ENCODE data around the gene CDH3.

CDH3 gene

DNA sequence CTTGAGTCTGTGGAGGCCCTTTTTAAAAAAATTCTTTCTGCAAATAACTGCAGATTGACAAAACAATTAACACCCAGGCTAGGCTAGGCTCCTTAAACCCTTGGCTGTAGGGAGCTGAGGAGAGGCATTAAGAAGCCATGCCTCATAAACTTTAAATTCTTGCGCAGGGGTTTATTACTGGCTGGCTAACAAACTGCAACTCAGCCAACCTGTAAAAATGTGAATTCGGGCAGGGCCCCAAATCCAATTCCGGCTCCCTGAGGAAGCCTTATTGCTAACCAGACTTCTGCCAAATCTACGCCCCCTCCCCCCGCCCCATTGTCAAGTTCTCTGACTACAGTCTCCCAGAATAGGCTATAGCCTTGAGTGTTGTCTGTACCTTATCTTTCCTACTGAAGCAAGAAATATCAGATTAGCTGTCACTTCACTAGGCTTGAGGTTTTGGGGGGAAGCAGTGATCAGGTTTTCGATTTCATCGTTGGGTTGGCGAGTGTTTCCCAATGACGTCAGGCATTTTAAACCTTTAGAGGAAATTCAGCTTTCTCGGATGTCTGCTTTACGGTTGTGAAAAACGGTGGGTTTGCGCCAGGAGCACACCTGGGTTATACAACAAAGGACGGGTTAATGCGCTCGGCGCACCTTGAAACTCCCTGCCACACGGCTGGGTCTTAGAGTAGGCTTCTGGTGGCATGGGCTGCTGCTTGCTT, 2.0 kb downstream of the CDH3 start:
- DNase-seq: peak in 1 of 58 donors; percentile 0

DNA sequence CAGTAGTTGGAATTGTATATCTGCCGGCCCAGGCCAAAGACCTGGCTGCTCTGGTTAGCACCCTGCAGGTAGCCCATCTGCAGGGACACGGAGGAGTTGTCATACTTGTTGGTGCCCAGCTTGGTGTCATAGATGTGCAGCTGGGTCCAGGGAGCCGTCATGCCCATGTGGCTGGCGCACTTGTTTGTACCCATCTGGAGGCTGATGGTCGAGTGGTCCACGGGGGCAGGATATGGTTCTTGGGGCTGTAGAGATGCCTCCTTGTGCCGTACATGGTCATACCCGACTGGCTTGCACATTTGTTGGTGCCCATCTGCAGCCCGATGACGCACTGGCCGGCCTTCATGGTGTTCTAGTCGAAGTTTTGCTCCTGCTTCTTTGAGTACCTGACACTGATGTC, 6.0 kb downstream of the CDH3 start:
- no peak for DNase-seq

DNA sequence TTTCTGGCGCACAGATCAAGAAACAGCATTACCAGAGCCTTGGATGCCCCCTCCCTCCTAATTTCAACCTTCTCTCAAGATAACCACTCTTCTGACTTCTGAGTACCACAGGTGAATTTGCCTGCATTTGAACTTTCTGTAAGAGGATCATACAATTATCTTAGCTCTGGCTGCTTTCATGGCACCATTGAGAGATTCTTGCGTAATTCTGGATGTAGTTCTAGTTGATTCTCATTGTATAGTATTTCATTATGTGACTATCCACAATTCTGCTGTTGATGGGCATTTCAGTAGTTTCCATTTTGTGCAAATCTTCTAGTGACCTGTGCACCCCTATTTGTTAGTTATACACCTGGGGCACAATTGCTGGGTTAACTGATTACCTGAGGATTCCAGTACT, 7.5 kb downstream of the CDH3 start:
- no peak for DNase-seq

DNA sequence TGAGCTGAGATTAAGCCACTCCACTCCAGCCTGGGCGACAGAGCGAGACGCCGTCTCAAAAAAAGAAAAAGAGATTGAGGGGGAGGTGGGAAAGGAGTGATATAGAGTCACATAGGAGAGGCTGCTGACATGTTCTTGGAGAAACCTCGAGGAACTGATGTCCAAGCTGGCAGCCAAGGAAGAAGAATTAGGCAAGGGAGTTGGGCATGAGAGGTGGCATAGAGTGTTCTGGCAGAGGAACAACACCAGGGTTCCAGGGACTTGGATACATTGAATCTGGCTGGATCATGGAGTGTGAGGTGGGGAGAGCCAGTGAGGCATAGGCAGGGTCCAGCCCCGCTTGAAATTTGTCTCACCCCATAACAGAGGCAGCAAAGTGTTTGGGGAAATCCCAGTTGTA, 10.7 kb downstream of the CDH3 start:
- no peak for DNase-seq

DNA sequence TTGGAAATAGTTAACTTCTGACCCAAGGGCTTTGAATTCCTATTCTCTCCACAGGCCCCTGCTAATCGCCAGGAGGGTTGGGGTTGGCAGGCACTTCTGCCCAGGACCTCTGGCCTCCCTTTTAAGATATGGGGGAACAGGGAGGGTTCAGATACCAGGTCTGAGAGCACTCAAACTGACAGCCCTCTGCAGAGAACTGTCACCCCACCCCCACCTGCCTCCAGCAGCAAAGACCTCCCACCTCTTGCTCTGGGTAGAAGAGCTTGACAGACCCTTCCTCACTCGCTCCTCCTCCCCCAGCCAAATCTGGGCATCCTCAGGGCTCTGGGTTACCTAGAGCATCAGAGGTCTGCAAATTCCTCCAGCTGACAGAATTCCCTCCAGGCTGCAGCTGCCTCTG, 11.6 kb downstream of the CDH3 start:
- no peak for DNase-seq

DNA sequence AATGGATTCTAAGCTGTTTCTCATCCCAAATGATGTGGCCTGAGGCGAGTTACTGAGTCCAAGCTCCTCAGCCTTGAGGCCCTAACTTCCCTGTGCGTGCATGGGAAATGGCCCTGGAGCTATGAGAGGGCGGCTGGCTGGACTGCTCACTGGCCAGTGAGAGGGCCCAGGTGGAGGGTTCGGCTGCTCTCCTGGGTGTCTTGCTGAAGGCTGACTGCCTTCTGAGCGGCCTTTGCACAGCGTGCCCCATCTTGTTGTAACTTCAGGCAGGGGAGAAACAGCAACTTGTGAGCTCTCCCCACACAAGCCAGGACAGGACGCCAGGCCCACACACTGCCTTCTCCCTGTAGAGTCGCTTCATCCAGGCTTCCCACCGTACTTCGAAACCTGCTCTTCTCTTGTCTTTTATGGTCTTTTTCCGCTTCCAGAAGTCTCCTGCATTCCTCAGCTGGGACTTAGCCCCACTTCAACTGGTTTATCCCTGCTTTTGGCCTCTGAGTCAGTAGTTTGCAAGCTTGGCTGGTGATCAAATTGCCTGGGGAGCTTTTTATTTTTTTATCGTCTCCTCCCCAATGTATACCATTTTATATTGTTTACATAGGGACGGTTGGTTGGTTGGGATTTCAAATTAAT, 13.3 kb downstream of the CDH3 start:
- no peak for DNase-seq

DNA sequence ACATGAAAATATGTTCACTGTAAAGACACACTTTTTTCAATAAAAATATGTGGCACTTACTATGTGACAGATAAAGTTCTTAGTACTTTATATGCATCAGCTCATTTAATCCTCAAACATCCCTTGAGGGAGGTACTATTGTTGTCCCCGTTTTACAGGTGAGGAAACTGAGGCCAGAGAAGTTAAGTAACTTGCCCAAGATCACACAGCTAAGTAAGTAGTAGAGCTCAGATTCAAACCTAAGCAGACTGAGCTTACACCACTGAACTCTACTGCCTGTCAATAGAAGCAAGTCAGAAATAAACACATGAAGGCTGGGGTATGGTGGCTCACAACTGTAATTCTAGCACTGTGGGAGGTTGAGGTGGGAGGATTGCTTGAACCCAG, 13.9 kb downstream of the CDH3 start:
- DNase-seq: no peak

DNA sequence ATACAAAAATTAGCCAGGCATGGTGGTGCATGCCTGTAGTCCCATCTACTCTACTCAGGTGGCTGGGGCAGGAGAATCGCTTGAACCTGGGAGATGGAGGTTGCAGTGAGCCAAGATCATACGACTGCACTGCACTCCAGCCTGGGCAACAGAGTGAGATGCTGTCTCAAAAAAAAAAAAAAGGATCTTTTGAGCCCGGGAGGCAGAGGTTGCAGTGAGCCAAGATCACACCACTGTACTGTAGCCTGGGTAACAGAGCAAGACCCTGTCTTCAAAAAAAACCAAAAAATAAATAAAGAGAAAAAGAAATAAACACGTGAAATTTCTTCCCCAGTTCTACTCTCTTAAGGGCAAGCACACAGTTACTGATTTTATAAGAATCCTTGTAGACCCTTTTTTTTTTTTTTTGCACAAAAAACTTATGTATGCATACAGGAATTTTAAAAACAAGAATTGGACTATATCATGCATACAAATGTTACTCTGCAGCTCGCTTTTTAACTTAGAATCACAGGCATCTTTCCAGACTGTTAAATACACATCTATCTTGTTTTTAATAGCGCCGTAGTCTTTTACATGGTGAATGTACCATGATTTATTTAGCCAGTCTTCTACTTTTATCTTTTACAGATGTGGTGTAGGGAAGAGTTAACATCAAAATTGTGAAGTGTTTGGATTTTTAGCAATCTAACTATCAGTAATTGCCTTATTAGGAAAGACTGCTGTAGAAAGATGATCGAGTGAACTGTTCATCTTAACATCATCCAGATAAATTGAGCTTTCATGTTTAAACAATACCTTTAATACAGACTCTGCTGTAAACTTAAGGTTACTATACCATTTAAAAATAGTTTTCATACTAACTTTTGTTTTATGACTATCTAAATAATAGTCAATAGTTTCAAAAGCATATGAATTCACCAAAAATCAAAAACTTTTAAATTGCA, 14.6 kb downstream of the CDH3 start:
- no peak for DNase-seq

DNA sequence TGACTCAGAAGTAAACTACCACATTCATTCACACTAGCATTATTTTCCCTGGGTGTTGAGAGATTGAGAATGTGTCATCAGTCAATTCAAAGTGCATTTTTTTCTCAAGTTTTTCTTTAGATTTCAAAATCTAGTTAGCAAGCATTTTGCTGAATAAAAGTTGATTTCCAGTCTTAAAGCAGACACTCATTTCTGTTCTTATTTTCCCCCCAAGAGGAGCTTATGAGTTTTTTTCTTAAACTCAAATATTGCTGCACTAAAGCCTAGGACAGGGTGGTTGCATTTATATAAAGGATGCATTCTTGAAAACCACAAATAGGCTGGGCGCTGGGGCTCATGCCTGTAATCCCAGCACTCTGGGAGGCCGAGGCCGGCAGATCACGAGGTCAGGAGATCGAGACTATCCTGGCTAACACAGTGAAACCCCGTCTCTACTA, 15.3 kb downstream of the CDH3 start:
- no peak for DNase-seq

DNA sequence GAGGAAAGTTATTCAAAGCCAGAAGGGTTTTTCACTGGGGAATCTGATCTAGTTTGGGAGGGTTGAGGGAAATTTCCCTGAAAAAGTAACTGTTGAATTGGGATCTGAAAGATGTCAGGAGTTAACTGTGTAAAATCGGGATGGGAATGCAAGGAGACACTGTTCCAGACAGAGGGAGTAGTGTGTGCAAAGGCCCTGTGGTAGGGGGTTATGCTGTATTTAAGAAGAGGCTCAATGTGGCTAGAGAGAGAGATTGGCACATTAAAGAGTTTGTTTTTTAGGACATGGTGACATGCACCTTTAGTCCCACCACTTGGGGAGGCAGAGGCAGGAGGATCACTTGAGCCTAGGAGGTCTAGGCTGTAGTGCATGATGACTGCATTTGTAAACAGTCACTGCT, 16.9 kb downstream of the CDH3 start:
- no peak for DNase-seq

DNA sequence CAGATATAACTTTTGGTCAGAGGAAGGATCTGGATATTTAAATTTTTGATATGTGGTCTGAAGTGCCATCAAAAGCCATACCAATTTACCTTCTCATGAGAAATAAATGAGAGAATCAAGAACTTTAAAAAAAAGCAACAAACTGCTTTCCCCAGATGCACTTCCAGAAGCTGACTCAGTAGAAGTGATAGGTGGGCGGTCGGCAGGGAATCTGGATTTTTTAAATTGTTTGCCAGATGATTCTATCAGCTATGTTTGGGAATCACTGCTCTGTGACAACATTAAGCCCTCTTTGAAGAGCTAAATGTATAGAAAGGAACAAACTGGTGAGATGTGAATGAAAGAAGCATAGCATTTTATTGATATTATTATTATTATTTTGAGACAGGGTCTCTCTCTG, 19.2 kb downstream of the CDH3 start:
- DNase-seq: peak in 1 of 58 donors; percentile 3

DNA sequence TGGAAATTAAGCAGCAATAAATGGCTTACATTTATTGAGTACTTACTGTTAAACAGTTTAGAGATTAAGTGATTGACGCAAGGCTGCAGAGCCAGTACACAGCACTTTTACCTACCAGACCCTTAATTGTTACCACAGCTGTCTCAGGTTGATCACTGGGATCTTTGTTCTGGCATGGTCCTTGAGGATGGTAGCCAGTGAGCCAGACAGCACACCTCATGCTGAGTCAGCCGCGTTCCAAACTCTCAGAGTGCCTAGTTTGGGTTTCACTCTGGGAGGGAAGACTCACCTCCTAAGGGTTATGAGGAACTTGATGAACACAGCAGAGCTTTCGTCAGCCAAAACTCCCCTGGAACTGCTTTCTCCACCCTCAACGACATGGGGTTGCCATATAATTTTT, 20.4 kb downstream of the CDH3 start:
- DNase-seq: no peak

DNA sequence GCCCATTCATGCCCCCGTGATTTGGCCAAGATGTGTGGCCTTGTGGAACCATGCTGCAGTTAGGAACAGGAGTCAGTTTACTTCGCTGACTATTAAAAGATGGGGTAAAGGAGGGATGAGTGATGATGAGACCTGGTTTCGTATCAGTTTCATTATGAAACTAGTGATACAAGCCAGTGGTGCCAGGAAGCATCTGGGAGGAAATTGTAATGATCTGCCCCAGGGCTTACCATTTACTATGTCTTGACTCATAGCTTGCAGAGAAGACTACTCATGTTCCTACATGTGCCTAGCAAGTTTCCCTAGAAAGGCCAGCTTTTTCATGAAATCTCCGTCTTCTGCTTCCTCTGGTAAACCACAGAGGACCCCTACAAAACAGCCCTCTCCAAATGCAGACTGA, 23.2 kb downstream of the CDH3 start:
- no peak for DNase-seq

DNA sequence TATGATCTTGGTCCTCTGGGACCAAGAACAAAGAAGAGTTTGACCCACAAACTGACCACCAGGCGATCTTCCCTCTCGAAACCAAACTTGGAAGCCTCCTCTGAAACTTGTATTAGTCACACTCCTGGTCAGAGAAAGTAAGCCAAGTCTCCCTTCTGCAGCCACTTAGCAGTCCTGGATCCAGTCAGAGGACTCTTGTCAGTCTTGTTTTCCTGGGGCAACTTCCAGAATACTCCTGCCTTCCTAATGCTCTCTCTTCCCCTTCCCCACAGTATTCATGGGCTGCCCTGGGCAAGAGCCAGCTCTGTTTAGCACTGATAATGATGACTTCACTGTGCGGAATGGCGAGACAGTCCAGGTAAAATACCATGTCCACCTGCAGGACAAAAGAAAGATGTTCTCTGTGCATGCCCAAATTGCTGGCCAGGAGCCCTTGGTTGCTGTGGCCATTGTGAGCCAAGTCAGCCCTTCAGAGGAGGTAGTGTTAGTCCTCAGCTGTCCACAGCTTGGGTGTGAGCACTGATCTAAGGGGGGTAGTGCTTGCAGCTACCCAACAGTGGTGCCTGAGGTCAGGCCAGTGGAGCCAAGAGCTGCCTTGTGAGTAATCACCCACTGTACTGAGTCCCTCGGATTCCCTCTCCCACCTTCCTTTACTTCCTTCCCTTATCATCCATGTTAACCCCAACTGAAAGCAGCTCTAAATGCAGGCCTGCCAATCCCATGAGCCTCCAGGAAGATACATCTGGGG, 31.2 kb downstream of the CDH3 start:
- DNase-seq: no peak

DNA sequence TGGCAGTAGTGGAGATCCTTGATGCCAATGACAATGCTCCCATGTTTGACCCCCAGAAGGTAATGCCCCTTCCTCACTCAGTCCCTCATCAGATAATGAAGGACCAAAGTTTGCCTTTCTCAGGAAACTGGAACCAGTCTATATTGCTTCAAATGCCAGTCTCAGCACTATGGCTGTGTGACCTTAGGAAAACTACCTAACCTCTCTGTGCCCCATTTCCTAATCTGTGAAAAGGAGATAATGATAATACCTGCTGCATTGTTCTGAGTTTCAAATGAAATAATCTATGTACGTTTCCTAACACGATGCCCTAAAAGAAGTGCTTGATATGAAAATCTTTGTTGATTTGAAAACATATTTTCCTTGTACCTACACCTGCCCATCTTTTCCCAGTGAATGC, 35.9 kb downstream of the CDH3 start:
- DNase-seq: no peak

DNA sequence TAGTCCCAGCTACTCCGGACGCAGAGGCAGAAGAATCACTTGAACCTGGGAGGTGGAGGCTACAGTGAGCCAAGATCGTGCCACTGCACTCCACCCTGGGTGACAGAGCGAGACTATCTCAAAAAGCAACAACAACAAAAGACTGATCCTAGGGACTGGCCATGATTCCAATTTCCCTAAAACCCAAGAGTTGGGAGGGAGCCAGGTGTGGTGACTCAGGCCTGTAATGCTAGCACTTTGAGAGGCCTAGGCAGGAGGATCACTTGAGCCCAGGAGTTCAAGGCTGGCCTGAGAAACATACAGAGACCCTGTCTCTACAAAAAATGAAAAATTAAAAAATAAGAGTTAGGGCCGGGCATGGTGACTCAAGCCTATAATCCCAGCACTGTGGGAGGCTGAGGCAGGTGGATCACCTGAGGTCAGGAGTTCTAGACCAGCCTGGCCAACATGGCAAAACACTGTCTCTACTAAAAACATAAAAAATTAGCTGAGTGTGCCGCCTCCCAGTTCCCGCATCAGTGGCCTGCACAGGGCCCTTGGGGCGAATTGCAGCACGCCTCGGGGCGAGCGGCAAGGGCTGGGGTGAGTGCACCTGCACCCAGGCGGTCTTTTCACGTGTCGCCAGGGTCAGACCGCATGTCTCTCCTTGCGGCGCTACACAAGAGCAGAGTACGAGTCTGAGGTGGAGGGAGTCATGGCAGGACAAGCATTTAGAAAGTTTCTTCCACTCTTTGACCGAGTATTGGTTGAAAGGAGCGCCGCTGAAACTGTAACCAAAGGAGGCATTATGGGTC, 40.8 kb downstream of the CDH3 start:
- DNase-seq: no peak

DNA sequence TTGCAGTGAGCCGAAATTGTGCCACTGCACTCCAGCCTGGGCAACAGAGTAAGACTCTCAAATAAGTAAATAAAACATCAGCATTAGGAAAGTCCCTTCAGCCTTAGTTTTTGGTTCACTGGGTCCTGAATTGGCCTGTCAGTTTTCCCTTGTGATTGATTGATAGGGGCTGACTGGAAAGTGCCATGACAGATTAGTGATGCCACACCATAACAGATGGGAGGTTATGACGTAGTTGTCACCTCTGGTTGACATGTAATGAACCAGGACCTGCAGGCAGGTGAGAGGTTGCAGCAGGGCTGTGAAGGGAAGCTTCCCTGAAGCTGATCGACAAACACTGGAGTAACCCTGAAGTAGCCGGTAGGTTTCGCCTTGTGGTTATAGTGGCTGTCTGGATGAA, 41.8 kb downstream of the CDH3 start:
- DNase-seq: no peak

DNA sequence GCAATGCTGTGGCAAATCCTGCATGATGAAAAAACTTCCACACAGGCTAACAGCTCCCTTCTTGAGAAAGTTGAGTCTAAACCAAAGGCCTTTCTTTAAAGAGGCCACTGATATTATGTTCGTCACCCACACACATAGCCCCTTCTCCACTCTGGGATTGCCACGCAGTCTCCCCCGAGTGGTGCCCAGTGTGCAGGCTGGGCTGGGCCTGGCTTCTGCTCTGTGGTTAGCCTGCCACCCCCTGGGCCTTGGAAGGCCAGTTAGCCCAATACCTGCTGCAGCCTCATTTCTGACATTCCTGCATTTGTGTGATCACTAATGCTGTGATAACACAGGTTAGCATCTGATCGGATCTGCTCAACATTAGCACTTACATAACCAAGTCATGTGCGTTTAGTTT, 44.8 kb downstream of the CDH3 start:
- no peak for DNase-seq

DNA sequence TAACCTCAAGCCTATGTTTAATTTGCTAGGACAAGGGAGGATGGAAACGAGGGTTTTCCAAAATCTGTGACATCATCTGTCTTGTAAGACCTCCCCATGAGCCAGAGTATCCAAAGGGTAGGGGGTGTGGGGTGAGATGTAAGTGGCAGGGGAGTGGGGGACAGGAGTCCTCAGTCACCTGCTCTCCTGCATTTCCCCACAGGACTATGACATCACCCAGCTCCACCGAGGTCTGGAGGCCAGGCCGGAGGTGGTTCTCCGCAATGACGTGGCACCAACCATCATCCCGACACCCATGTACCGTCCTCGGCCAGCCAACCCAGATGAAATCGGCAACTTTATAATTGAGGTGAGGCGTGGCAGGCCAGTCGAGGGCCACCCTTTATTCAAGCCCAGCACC, 50.5 kb downstream of the CDH3 start:
- no peak for DNase-seq

DNA sequence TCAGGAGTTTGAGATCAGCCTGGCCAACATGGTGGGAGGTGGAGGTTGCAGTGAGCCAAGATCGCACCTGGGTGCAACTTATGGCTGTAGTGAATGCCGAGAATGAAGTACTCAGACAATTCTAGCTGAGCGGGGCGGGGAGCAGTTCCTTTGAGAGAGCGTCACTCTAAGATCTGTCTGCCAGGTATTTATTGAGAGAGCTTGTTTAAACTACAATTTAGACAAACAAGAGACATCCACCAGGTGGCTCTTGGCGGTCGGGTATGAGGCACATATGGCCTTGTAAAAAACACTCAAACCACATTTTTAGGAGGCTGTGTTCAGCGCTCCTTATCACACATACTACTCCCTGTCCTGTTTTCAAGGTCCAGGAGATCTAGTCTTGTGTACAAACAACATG, 51.4 kb downstream of the CDH3 start:
- no peak for DNase-seq

DNA sequence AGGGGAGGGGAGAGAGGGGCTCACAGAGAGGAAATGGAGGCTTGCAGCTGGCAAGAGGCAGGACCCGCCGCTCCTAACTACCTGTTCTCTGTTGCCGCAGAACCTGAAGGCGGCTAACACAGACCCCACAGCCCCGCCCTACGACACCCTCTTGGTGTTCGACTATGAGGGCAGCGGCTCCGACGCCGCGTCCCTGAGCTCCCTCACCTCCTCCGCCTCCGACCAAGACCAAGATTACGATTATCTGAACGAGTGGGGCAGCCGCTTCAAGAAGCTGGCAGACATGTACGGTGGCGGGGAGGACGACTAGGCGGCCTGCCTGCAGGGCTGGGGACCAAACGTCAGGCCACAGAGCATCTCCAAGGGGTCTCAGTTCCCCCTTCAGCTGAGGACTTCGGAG, 53.0 kb downstream of the CDH3 start:
- no peak for DNase-seq
